ENCODE results near the gene PRCC.

The PRCC gene

GRCh38 chr1:156842618-156843300 is 75.4 kb downstream of the PRCC start:
- H3K27ac Mint-ChIP-seq: no peak overlapping the region
- peaks cover 30% of the 10 kb centered on the region for H3K4me1 Mint-ChIP-seq (ENCODE audit: low read depth)
- H3K36me3 Mint-ChIP-seq (ENCODE audit: low read depth): no peaks in the 10 kb centered on the region
- no peak overlapping the region for H3K4me3 Mint-ChIP-seq
- H3K27me3 Mint-ChIP-seq: peaks cover 66% of the 10 kb centered on the region
- no peaks in the 10 kb centered on the region for H3K9me3 Mint-ChIP-seq

GRCh38 chr1:156844102-156844501 is 76.8 kb downstream of the PRCC start:
- Mint-ChIP-seq H3K4me1 (ENCODE audit: low read depth) (peaks cover 34% of the 10 kb centered on the region), H3K27ac (no peak overlapping the region), H3K9me3 (no peaks in the 10 kb centered on the region), H3K36me3 (ENCODE audit: low read depth) (no peaks in the 10 kb centered on the region), H3K27me3 (peaks cover 74% of the 10 kb centered on the region), H3K4me3 (peak overlapping the region; percentile 40)

- Mint-ChIP-seq H3K36me3 (ENCODE audit: low read depth) (no peaks in the 10 kb centered on the region), H3K27ac (no peak overlapping the region), H3K9me3 (no peaks in the 10 kb centered on the region), H3K27me3 (peaks cover 73% of the 10 kb centered on the region), H3K4me1 (ENCODE audit: low read depth) (peaks cover 33% of the 10 kb centered on the region), H3K4me3 (no peak overlapping the region)
Observed at GRCh38 chr1:156844638-156845037, 77.3 kb downstream of the PRCC start.

- no peaks in the 10 kb centered on the region for H3K36me3 Mint-ChIP-seq (ENCODE audit: low read depth)
- peaks cover 31% of the 10 kb centered on the region for H3K4me1 Mint-ChIP-seq (ENCODE audit: low read depth)
- no peaks in the 10 kb centered on the region for H3K9me3 Mint-ChIP-seq
- H3K27ac Mint-ChIP-seq: no peak overlapping the region
- H3K27me3 Mint-ChIP-seq: peaks cover 70% of the 10 kb centered on the region
- peak overlapping the region; percentile 51 for H3K4me3 Mint-ChIP-seq
Observed at GRCh38 chr1:156845055-156845952, 78.0 kb downstream of the PRCC start.

- Mint-ChIP-seq H3K27me3 (peaks cover 70% of the 10 kb centered on the region), H3K4me3 (no peak overlapping the region), H3K27ac (no peak overlapping the region), H3K36me3 (ENCODE audit: low read depth) (no peaks in the 10 kb centered on the region), H3K9me3 (no peaks in the 10 kb centered on the region), H3K4me1 (ENCODE audit: low read depth) (peaks cover 31% of the 10 kb centered on the region)
Observed at GRCh38 chr1:156845953-156846545, 78.7 kb downstream of the PRCC start.

GRCh38 chr1:156846643-156847042 is 79.3 kb downstream of the PRCC start:
- no peaks in the 10 kb centered on the region for H3K36me3 Mint-ChIP-seq (ENCODE audit: low read depth)
- H3K4me1 Mint-ChIP-seq (ENCODE audit: low read depth): peaks cover 31% of the 10 kb centered on the region
- no peak overlapping the region for H3K4me3 Mint-ChIP-seq
- H3K27me3 Mint-ChIP-seq: peaks cover 69% of the 10 kb centered on the region
- no peaks in the 10 kb centered on the region for H3K9me3 Mint-ChIP-seq
- H3K27ac Mint-ChIP-seq: no peak overlapping the region

GRCh38 chr1:156847591-156848460 is 80.5 kb downstream of the PRCC start:
- H3K27ac Mint-ChIP-seq: no peak overlapping the region

GRCh38 chr1:156848461-156849150 is 81.3 kb downstream of the PRCC start:
- Mint-ChIP-seq H3K4me1 (ENCODE audit: low read depth) (peaks cover 31% of the 10 kb centered on the region), H3K27ac (peak overlapping the region; percentile 43), H3K4me3 (peak overlapping the region; percentile 13), H3K27me3 (peaks cover 50% of the 10 kb centered on the region), H3K36me3 (ENCODE audit: low read depth) (no peaks in the 10 kb centered on the region), H3K9me3 (no peaks in the 10 kb centered on the region)

More at GRCh38 chr1:156847591-156848460, 80.5 kb downstream of the PRCC start:
- Mint-ChIP-seq H3K4me3 (no peak overlapping the region), H3K4me1 (ENCODE audit: low read depth) (peaks cover 31% of the 10 kb centered on the region), H3K9me3 (no peaks in the 10 kb centered on the region), H3K27me3 (peaks cover 57% of the 10 kb centered on the region), H3K36me3 (ENCODE audit: low read depth) (no peaks in the 10 kb centered on the region)

- H3K4me3 Mint-ChIP-seq: no peak overlapping the region
- H3K27ac Mint-ChIP-seq: peak overlapping the region; percentile 43
- H3K36me3 Mint-ChIP-seq (ENCODE audit: low read depth): no peaks in the 10 kb centered on the region
Observed at GRCh38 chr1:156849151-156849496, 81.8 kb downstream of the PRCC start.

More at GRCh38 chr1:156849151-156849496, 81.8 kb downstream of the PRCC start:
- Mint-ChIP-seq H3K9me3 (no peaks in the 10 kb centered on the region), H3K4me1 (ENCODE audit: low read depth) (peaks cover 28% of the 10 kb centered on the region), H3K27me3 (peaks cover 45% of the 10 kb centered on the region)
